NK-92 (cell line): Measurements from ENCODE around the gene FLAD1.

Experiments used
- DNase-seq: peaks from one replicate; lab custom pipeline; 2025; ENCODE audit not compliant: unreplicated experiment; lab: John Stamatoyannopoulos, UW

FLAD1 gene

DNA sequence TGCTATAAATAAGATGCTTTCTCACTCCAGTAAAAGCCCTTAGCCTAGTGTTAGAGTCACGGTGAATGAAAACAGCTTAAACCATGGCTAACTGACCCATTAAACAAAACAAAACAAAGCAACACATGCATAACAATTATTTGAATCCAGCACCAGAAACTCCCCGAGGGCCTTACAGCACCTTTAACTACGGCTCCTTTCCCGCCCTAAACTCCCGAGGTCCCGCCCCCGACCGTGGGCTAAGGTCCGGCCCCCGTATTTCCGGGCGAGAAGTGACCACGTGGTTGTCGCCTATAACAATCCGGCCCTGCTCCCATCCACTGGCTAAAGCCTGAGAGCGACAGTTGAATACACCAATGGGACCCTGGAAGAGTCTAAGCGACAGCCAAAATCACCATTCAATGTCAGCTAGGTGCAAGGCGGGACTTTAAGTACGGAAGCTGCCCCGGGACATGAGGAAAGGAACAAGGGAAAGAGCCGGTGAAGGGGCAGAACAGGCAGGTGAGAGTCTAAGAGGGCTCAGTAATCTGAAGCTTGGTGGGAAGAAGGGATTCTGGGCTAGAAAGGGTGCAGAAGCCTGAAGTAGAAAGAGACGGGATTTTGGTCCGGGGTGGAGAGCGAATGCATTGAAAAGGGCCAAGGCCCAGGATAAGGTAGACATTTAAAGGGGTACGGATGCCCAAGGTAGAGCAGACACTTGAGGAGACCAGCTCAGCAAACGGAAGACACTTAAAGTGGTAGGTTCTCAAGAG lies at the start of gene FLAD1:
FLAD1 (plus strand) TSS at position 448 of the 752 bp plus-strand sequence. CDS start 351 bp downstream, outside the sequence.
- peak; percentile 80 for DNase-seq

GRCh38 chr1:154934358-154934948 lies 48.7 kb upstream of the FLAD1 start:
- no peak for DNase-seq

GRCh38 chr1:154935749-154936554 lies 47.2 kb upstream of the FLAD1 start:
- no peak for DNase-seq

DNA sequence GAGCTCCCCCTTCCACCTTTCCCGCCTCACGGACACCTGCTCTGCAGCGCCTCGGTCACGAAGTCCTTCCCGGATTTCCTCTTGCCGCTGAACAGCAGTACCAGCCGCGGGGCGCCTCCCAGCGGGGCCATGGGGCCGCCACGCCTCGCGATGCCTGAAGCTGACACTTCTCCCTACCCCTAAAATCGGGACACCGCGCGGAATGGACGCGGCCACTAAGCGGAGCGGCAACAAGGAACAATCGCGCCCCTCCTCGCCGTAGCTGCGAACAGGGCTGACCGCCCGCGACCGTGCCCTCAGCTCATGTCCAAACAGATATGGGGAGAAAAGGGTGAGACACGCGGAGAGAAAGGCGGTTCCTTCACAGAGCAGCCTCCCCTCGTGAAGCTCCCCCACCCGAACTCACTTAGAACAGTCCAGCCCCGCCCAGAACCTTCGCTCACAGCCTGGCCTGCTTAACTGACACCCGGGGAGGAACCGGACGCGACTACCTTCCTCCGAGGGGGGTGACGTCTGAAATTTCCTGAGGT lies 46.5 kb upstream of the FLAD1 start, which contains the start of gene PMVK:
PMVK (minus strand) TSS at position 165 of the 530 bp plus-strand sequence; CDS start at position 131, 34 bp downstream.
- DNase-seq = peak; percentile 68

DNA sequence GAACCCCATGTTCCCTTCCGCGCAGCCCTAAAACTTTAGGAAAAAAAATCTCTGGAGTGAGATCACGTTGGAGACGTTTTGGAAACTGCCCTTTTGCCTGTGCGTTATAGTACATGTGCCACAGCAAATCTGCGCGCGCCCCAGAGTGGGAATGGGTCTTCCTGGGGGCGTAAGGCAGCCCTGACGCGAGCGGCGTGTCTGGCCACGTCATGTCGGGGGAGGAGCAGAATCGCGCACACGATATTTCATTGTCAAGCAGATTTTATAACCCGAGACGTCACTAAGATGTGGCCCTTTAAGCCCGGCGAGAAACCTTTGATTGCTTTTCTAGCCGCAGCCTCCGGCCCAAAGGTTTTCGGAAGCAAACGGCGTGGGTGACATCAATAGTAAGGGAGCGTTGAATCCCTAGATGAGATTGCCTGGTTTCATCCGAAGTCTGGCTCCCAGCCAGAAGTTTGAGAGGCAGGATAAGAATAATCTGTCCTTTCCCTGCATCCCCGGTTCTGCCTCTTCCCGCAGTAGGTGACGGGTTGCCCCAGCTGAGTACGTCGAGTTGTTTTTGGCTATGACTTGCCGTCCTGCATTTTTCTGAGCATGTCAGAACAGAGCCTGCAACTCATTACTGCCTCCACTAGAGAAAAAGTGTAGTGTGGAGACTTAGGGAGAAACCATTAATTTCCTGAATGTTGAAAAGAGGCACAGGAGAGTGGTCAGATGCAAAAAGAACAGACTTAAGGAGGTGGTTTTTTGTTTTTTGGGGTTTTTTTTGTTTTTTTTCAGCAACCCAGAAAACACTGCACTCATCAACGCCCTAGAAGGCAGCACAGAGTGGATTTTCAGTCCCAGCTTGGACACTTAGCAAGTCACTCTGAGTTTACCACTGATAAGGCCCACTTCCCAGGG lies 45.8 kb upstream of the FLAD1 start:
- DNase-seq = peak; percentile 60

DNA sequence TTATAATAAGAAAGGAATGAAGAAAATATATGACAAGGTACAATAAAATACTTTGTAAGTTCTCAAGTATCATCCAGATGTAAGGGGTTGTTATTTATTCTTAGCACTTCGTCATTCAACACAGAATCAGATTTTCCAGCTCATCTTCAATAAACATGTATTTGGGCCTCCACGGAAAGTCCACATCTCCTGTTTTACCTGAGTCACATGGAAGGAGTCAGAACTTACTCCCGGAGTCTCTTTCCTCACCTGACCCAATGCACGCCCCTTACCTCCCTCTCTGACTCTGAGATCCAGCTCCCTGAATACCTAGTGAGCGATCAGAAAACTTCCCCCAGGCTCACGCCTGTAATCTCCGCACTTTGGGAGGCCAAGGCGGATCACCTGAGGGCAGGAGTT lies 45.2 kb upstream of the FLAD1 start:
- DNase-seq = no peak

GRCh38 chr1:154938604-154939399 lies 44.3 kb upstream of the FLAD1 start:
- no peak for DNase-seq

DNA sequence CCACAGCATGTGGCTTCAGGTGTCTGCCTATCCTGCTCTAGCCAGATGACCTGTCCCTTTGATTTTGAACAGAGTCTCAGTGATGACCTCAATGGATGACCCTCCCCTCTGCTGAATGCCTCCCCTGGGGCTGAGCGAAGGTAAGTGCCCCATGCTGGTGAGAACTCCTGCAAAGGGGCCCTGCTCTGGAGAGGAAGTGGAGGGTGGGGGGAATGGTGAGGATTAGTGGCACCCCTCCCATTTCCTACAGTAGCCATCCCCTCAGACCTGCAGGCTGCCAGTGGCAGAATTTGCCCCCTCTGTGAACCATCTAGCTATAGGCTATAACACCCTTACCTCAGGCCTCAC lies 43.0 kb upstream of the FLAD1 start:
- no peak for DNase-seq

DNA sequence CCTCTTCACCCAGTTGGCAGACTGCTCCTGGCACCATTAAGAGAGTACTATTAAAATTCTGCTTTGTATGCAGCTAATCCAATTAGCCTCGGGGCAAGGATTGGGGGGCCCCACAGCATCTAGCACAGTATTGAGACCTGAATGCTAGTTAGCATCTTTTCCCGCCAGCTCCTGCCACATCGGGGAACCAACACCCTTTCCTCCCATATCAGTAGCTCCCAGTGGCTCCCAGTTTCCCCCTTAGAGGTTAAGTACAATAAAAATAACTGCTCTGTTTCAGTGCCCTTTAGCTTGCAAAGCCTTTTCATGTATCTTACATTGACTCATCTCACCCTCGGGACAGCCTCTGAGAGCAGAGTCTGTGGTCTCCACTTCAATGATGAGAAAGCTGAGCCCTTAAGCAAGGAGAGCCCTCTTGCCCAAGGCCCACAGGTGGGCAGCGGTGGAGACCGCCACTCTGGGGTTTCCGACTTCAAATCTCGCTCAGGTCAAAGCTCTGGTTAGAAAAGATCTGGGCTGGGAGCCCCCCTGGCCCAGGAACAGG lies 42.4 kb upstream of the FLAD1 start:
- DNase-seq = no peak

GRCh38 chr1:154941333-154942013 lies 41.7 kb upstream of the FLAD1 start:
- no peak for DNase-seq

- no peak for DNase-seq
These were observed 39.3 kb upstream of the FLAD1 start for GRCh38 chr1:154943649-154944400.

DNA sequence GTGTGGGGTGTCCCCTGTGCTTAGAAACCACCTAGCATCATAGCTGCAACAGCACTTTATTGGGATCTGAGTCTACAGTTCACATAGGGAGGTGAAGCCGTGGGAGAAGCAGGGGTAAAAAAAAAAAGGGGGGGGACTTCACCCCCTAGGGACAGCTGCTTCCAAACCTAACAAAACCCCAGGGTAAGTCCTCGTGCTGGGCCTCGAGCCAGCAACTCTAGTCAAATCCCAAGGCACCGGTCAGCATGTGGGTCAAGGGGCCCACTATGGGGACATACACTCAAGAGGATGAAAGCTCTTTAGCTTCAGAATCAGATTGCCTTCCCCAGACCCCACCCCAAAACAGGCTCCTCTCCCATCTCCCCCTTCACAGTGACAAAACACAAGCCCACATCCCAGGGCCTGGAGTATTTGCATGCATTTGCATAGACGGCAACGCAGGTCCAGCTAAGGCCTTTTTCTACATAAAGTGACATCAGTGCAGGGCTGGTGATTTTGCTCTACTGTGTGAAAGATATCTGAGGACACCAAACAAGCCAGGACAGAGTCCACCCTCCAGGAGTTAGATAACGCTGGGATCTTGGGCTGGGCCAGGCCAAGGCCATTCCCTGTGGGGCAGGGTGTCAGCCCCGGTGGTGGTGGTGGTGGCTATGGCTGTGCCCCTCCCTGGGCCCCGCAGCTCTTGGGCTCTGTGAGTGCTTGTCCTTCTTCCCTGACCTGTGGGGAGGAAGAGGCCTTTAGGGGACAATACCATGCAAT lies 38.6 kb upstream of the FLAD1 start:
- DNase-seq = no peak

DNA sequence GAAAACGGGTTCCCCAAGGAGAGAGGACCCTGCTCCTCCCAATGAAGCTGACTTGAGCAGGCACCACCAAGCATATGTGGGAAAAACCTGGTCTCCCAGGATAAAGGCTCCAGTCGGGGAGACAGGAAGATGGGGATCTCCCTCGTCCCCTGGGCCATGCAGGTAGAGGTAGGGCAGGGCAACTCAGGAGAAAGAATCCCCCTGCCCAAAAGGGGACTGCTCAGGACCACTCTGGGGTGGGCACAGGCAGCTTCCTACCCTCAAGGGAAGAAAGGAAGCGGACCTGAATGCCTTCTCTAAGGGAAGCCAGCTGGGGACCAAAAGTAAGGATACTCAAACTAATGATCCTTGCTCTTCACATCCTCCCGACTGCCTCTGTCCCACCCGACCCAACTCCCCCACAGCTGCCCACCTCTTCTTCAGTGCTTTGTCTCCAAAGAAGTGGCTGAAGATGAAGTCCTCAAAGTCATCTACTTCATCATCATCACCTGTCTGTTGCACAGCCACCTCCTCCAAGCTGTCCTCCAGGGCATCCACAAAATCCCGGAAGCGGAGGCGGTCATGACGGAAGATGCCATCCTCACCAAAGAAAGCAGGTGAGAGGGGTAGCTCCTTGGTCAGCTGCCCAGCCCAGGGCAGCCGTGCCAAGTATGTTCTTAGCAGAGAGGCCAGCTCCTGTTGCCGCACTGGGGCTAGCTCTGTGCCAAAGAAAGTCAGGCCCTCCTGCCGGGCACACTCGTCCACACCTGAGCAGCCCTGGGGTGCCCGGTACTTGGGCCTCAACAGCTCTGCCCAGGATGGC lies 37.8 kb upstream of the FLAD1 start:
- DNase-seq = no peak

DNA sequence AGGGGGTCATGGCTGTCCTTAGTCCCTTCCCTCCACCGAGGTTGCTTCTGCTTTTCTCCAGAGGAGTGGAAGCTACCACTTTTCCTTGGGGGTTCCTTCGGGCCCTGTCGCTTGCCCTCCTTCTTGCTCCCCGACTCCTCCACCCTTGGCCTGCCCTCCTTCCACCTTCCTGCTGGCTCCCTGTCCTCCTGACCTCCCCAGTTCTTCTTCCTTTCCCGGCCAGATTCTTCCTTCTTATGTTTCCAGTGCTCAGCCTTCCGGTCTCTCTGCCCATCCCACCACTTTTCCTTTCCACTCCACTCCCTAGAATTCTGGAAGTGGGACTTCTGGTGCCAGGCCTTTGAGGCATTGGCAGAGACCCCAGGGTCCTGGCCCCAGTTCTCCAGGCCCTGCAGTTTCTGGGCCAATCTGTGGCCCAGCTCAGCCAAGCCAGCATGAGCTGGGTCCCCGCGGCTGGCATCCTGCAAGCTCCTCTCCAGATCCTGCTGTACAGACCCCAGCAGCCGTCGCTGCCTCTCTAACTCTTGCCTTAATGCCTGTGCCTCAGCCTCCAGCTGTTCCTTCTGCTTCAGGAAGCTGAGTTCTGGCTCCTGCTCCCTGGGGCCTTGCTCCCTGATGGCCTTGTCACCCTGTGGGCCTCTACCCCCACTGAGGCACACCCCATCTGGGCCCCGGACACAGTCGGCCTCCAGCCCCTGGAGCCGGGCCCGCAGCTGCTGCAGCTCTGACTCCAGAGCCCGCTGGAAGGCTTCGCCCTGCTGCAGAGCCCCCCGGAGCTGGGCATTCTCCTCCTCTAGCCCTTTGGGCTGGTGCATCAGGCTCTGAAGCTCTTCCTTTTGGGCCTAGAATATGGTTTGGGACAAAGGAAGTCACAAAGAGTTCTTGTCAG lies 36.9 kb upstream of the FLAD1 start:
- DNase-seq = no peak

DNA sequence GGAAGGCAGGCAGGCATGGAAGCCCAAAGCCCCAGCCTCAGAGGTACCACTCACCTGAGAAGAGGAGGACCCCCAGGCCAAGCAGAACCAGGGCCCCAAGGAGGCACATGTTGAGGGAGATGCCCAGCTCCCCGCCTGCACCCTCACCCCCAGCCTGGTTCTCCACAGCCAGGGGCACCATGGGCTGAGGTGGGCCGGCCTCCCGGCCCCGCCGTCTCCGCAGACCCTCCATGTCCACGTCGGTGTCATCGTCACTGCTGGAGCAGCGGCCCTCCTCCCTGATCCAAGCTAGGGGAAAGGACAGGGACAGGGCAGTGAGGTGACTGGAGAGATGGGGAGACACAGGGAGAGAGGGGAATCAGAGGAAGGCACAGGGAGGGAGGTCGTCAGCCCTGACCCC lies 35.1 kb upstream of the FLAD1 start:
- no peak for DNase-seq
